Activated CD8-positive, alpha-beta memory T cell treated with anti-CD3 and anti-CD28 coated beads, Interleukin-2, amount 50 U/mL, for 24 hours (primary cell): ENCODE data around the gene RPS6KA5.
"Not testable (repeated sequence)": the region's sequence is repeated elsewhere in the genome, so short reads cannot be mapped to it uniquely, and the experiment has no call there.

Experiments used
- DNase-seq: peaks from one replicate; pipeline ENCODE4 v3.0.0-alpha.2; 2020; ENCODE audit errors: extremely low read depth

Gene RPS6KA5

DNA sequence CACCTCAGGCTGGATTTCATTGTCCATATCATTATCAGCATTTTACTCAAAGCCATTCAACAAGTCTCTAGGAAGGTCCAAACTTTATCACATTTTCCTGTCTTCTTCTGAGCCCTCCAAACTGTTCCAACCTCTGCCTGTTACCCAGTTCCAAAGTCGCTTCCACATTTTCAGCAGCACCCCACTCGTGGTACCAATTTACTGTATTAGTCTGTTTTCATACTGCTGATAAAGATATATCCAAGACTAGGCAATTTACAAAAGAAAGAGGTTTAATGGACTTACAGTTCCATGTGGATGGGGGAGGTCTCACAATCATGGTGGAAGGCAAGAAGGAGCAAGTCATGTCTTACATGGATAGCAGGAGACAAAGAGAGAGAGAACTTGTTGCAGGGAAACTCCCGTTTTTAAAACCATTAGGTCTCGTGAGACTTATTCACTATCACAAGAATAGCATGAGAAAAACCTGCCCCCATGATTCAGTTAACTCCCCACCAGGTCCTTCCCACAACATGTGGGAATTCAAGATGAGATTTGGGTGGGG is 121.1 kb downstream of the RPS6KA5 start:
- not testable (repeated sequence) for DNase-seq

DNA sequence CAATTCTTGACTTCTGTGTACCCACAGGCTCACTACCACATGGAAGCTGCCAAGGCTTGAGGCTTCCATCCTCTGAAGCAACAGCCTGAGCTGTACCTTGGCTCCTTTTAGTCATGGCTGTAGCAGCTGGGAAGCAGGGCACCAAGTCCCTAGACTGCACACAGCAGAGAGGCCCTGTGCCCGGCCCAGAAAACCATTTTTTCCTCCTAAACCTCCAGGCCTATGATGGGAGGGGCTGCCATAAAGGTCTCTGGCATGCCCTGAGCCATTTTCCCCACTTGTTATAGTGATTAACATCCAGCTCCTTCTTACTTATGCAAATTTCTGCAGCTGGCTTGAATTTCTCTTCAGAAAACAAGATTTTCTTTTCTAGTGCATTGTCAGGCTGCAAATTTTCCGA is 121.8 kb downstream of the RPS6KA5 start:
- DNase-seq = no peak

DNA sequence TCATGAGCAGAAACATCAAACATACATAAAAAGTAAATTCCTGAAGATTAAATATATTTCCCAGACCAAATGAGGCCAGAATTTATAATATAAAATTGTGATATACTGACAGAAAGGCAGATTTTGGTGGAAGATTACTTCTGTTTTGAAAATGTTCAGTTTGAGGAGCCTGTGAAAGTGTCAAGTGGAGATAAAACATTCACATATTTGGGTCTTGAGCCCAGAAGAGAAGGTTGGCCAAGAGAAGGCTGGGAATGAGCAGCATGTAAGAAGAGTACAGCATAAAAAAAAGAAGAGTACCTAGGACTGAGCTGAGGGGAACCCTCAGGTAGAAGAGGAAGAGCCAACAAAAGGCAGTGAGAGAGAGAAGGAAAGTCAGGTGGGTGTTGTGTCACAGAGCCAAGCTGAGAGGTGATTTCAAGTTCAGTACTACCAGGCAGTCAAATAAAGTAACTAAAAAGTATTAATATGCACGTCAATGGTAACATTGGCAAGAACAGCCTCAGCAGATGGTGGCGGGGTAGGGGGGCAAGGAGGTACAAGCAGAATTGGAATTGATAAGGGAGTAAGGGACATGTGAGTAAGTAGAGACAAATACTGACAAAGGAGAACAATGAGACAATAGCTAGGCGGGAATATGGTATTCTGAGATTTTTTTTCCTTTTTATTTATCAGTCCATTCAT is 123.5 kb downstream of the RPS6KA5 start:
- DNase-seq = no peak

DNA sequence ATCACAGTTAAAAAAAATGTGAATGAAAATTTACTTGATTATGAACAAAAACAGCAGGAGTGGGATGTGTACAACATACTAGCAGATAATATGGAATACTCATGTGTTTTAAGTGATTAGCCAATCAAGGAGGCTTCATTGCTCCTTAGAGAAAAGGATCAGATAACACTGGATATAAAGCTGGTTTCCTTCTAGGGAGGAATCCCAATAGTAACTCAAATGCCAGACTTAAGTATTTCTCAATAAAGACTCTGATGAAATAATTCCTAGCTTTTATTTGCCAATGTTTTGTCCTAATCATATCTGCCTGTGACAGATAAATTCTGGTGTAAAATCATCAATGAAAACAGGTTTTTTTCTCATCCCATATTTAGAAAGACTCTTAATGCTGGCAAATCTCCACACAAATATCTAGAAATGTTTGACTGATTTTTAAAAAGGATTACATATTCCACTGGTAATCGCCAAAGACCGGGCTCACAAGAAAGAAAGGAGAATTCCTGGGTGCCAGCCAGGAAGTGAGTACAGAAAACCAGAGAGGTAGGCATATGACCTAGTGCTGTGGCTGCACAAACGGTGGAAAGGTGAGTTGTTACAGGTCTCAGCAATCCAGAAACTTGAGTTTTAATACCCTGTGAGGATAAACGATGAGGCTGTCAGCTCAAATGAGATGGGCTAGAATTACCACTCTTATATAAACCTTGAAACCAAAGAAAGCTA is 135.7 kb downstream of the RPS6KA5 start:
- no peak for DNase-seq

DNA sequence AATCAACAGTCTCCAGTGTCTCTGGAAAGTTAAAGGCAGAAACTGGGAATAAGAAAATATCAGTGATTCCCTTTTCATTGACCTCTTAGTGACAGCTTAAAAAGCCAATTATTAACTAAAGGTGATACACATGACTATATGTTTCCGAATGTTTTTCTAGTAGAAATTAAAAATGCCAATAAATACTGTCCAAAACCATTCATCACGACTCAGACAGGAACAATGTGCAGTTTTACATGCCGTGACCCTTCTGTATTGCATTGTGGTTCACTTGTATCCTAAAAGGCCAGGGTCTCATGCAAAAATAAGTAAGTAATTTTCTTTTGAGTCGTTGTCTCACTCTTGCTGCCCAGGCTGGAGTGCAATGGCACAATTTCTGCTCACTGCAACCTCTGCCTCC is 138.3 kb downstream of the RPS6KA5 start:
- no peak for DNase-seq

DNA sequence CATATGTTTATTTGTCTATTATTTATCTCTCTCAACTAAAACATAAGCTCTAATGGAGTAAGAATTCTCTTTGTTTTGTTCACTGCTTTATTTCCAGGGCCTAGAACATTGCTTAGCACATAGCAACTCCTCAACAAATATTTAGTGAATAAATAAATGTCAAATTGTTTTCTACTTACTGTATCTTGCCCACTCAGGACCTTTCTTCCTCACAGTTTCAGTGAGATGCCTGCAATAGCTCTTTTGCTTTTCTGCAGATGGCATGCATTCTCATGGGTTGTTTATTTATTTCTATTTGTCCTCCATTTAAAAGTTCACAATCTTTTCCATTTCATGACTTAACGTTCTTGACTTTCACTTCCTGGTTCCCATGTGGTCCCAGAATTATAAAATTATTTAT is 149.3 kb downstream of the RPS6KA5 start:
- no peak for DNase-seq

DNA sequence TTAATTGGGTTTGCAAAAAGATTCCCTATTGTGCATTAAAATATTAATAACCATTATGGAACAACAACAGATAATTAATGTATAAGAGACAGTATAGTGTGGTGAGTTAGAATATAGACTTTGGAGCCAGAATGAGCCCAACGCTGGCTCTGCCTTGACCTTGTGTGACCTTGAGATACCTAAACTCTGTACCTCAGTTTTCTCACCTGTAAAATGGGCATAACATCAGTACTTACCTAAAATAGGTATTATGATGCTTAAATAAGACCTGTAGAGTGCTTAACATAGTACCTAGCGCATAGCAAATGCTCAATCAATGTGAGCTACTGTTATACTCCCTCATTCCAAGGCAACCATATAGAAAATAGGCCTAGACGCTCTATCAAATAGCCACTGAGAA is 153.3 kb downstream of the RPS6KA5 start:
- DNase-seq = no peak

DNA sequence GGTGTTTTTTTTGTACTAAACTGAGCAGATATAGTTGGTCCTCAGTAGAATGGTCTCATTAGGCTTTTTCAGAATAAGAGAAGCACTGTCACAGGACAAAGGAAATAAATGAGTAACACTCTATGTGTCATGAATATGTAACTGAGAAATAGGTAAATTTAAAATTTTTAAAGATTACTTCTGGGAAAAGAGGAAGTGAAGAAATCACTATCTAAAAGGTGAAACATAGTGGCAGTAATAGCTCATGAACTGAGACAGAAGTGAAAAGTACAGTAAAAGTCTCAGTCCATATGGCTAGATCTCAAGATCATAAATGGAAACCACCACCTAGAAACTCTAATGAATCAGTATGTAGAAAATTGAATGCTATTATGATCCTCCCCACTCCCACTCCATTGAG is 154.9 kb downstream of the RPS6KA5 start:
- DNase-seq = no peak

DNA sequence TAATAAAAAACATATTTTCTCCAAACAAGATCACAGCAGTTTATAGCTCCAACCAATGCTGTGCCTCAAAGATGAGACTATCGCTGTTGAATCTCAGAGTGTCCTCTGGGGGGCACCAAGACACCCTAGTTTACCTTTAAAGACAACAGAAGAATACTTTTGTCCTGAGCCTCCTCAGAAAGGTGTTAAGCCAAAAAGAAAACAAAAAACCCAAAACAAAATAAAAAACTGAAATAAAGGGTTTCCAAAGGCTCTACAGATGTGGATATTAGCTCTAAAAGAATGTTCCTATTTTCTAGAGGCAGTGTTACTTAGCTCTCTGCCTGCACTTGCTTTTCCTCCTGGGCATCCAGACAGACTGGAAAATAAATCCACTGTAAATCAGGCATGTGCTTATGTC is 157.3 kb downstream of the RPS6KA5 start:
- peak; percentile 9 for DNase-seq

DNA sequence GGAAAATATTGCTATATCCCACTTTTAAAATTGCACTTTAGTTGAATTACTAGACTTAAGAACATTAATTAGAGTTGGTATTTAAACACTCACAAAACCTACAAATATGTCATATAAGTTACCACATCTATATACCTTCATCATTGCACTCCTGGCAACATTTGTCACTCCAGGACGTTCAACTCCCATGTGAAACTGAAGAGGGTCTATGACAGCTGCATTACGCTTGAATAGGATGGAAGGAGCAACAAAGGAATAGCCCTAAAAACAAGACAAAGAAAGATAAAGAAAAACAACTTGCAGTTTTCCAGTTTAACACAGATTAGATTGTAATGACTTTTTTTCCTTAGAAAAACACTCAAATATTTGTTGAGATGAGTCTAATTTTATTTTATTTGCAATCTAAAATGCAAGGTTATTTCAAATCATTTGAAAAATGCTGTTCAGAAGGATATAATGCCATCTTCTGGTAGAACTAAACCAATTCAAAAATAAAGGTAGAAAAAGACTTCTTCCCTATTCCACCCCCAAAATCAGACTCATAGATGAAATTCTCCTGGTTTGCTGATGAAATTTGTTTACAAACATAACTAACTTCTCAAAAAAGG is 159.9 kb downstream of the RPS6KA5 start:
- DNase-seq = no peak

DNA sequence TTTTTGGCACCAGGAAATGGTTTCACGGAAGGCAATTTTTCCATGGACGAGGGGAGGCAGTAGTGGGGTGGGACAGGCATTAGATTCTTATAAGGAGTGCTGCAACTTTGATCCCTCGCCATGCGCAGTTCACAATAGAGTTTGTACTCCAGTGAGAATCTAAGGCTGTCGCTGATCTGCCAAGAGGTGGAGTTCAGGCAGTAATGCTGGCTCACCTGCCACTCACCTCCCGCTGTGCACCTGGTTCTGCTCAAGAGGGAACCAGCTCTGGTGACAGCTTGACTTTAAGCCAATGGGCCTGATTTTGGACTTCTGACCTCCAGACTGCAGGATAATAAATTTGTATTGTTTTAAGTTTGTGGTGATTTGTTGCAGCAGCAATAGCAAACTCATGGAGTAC is 163.4 kb downstream of the RPS6KA5 start:
- DNase-seq = no peak

DNA sequence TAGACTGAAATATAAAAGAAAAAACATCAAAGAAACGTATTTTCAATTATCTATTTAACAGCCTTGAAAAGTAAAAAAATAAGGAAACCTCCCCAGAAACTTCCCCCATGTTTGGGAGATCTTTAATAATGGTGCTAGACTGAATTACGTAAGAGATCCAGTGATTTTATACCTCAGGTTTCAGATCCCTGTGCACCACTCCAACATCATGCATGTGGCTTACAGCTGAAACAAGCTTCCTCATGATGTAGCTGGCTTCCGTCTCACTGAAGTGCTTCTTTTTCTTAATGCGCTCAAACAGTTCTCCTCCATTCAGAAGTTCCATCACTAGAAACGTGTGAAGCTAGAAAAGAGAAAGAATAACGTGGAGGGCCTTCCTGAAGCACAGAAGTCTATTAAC is 166.2 kb downstream of the RPS6KA5 start:
- DNase-seq = no peak

DNA sequence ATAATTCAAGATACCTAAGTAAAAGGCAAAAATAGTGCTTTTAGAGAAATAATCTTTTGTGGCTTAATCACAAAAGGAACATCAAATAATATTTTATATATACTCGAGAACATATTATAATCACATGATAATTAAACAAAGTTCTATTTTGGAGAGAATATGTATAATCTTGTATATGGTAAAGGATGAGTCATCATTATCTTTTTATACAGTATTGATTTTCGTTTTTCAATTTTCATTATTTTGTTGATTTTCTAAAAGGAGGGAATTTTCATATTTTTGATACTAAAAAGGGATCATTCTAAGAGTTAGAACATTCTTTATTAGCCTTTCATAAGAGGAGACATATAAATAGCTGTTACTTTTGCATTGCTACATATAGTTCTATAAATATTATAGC is 166.9 kb downstream of the RPS6KA5 start:
- DNase-seq = no peak

DNA sequence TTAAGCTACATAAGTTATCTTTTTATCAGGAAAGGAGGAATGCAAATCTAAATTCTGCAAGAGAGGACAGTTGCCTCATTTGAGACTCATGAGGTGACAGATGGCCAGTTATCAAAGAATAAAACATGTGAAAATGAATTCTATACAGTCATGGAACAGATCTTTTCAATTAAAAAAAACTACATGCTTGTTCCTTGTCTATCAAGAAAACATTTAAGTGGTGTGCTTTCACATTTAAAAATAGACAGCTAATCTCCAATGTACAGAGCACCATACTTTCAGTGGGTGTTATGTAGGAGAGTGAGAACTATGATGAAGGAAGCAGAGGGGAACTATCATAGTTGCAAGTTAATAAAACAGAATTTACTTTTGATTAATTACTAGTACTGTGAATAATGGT is 167.5 kb downstream of the RPS6KA5 start:
- DNase-seq = no peak

DNA sequence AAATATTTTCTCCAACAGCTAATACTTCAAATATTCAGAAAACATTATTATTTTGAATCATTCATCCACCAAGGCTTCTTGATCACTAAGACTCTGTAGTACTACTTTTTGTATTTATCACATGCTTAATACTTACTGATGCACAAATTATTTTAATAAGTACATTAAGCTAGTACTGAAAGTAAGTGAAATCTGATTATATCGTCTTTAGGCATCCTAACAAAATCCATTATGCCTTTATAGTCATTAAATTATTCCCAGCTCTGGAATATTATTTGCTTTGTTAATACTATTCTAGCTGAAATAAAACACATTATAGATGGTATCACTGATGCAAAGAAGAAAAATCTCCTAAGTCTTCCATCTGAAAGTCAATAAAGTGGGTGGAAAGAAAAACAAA is 169.1 kb downstream of the RPS6KA5 start:
- DNase-seq = no peak

DNA sequence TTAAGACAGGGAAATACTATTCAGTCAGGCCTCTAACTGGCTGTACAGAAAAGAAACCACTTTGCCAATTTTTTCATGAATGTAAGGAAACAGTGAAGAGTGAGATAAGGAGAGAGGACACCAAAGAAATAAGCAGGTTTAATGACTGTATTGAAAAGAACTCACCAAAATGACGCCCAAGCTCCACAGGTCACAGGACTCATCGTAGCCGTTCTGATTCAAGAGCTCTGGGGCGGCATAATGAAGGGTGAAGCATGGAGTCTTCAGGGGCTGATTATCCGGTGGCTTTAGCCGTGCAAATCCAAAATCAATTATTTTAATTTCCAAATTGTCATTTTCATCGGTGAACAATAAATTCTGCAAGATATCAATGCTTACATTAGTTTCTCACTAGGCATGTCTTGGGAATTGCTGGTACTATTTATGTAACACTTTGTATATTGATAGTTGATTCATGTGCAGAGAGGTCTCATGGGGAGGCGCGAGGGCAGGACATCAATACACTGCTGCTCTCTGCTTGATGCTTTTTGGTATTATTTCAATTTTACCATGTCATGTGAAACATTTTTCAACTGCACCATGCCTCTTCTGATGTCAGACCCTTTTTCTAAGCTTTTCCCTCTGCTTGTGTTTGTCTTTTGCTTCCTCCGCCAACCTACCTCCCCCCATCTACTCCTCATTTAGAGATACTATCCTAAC is 170.0 kb downstream of the RPS6KA5 start:
- DNase-seq = no peak

DNA sequence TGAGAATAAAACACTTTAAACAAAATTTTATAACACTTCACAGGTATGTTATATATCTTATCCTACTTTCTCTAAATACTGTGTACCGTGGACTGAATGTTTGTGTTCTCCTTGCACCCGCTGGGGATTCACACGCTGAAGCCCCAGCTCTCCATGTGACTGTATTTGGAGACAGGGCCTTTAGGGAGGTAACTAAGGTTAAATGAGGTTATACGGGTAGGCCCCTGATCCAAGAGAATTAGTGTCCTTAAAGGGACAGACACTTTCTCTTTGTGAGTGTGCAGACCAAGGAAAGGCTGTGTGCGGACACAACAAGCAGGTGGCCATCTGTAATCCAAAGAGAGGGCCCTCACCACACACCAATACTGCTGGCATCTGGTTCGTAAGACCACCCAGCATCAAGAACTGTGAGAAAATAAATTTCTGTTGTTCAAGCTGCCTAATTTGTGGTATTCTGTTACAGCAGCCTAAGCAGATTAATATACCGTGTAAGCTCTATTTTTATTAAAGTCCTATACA is 174.1 kb downstream of the RPS6KA5 start:
- no peak for DNase-seq

DNA sequence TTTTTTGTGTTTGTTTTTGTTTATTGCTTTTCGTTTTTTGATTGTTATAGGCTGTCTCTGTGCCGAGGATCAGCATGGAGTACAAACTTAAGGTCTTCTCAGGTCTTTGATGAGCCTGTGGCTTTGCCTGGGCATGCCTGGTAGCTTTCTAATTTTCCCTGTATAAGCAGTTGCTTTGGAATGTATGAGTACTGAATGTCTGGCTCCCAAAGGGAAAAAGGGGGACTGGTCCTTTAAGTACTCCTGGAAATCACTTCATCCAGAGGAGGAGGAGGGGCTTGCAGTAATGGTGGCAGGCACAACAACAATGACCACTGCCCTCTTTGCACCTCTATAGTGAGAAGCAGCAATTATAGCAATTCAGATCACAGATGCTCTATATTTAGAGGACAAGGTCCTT is 176.7 kb downstream of the RPS6KA5 start:
- no peak for DNase-seq

DNA sequence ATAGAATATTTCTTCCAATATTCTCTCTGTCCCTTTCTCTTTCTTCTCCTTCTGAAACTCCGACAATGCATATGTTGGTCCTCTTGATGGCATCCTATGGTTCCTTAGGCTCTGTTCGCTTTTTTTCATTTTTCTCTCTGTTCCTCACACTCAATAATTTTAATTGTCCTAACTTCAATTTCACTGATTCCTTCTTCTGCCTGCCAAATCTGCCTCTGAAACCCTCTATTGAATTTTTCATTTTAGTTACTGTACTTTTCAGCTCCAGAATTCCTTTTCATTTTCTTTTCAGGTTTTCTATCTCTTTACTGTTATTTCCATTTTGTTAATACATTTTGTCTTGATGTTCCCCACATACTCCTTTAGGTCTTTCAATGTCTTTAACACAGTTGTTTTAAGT is 177.2 kb downstream of the RPS6KA5 start:
- no peak for DNase-seq

DNA sequence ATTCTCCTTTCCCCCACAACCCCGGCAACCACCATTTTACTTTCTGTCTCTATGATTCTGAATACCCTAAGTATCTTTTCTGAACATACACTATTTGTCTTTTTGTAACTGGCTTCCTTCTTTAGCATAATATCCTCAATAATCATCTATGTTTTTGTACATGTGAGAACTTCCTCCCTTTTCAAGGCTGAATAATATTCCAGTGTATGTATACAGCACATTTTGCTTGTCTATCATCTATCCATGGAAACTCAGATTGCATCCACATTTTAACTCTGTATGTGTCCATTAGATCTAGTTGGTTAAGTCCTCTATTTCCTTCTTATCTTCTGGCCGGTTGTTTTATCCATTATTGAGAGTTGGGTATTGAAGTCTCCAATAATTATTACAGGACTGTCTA is 180.2 kb downstream of the RPS6KA5 start:
- no peak for DNase-seq

DNA sequence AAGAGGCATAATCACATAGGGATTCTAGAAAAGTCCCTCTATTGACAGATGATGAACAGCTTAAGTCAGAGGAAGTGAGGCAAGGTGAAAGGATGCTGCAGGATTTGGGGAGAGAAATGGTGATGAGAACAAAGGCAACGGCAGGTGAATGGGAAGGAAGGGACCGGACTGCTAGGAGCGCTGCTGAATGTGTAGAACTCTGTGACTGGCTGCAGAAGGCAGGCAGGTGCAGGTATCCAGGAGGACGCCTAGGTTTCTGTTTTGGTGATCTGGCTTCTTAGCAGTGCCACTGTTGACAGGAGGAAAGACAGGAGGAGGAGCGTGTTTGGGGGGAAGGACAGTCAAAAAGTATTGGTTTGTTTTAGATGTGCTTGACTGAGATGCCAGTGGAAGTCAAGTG is 185.8 kb downstream of the RPS6KA5 start:
- no peak for DNase-seq

DNA sequence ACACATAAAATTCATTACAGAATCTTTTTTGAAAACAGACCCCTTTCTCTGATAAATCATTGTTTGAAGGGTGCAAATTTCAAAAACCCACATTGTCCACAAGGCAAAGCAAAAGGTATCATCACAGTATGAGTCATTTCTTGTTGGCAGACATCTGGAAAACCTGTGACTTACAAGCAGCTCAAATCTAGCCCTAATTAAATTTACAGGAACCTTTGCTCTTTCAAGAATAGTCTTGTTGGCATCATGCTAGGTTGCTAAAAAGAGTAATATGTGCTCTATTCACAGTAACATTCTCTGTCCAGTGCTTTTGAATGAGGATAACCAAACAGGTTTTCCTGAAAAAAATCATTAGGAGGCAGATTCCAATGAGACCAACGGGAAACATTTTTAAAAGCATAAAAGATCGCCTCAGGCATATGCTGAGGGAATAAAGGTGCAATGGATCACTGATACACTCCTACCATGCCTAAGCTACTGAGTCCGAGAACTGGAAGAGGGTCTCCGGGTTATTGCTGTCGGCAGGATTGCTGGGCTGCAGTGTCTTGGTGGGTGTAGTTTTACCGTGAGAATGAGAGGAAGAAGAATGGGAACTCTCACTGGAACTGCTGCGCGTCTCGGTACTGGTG is 188.7 kb downstream of the RPS6KA5 start:
- no peak for DNase-seq
